Activated naive CD4-positive, alpha-beta T cell treated with anti-CD3 and anti-CD28 coated beads, Interleukin-2, amount 10 ng/mL, durations not matched to agents 7 days and 5 days (primary cell): Measurements from ENCODE around the gene STRN3.
"Not testable (repeated sequence)": the region's sequence is repeated elsewhere in the genome, so short reads cannot be mapped to it uniquely, and the experiment has no call there.

Experiments used
- CTCF ChIA-PET: fragments of 350-600 bp; sonication (Branson Sonifier 250); formaldehyde crosslinking; loops from one replicate; lab custom pipeline; 2021; ENCODE audit warnings: antibody characterized with exemption; lab: Charles Lee
- DNase-seq: peaks from one replicate; pipeline ENCODE4 v3.0.0-alpha.2; 2020
- H3K27ac Mint-ChIP-seq: one replicate; pipeline ENCODE4 v1.8.0; 2021; ENCODE audit warnings: mild to moderate bottlenecking, moderate library complexity, mixed read lengths
- H3K27me3 Mint-ChIP-seq: one replicate; pipeline ENCODE4 v1.8.0; 2021; ENCODE audit warnings: mild to moderate bottlenecking, mixed read lengths
- H3K36me3 Mint-ChIP-seq: one replicate; pipeline ENCODE4 v1.8.0; 2021; ENCODE audit warnings: mixed read lengths
- H3K4me1 Mint-ChIP-seq: one replicate; pipeline ENCODE4 v1.8.0; 2021; ENCODE audit warnings: mixed read lengths
- H3K4me3 Mint-ChIP-seq: one replicate; pipeline ENCODE4 v1.8.0; 2021; ENCODE audit warnings: mild to moderate bottlenecking, moderate library complexity, mixed read lengths
- H3K9me3 Mint-ChIP-seq: one replicate; pipeline ENCODE4 v1.8.0; 2021; ENCODE audit warnings: mixed read lengths

Gene STRN3

GRCh38 chr14:31047503-31047902 lies 21.3 kb upstream of the STRN3 start:
- CTCF ChIA-PET, result no interaction called here
- Mint-ChIP-seq H3K27ac (no peak overlapping the region), H3K4me1 (peaks cover 2% of the 10 kb centered on the region), H3K9me3 (no peaks in the 10 kb centered on the region), H3K4me3 (no peak overlapping the region), H3K36me3 (peaks cover 1% of the 10 kb centered on the region), H3K27me3 (no peaks in the 10 kb centered on the region)
- DNase-seq, result no peak

- CTCF ChIA-PET, result no interaction called here
Measured at GRCh38 chr14:31045501-31046080, 19.4 kb upstream of the STRN3 start.

GRCh38 chr14:31043379-31043778 lies 17.2 kb upstream of the STRN3 start:
- Mint-ChIP-seq H3K9me3 (no peaks in the 10 kb centered on the region), H3K36me3 (peaks cover 1% of the 10 kb centered on the region), H3K27ac (no peak overlapping the region), H3K27me3 (no peaks in the 10 kb centered on the region), H3K4me1 (peaks cover 2% of the 10 kb centered on the region), H3K4me3 (no peak overlapping the region)
- DNase-seq, result no peak
- CTCF ChIA-PET, result no interaction called here

More at GRCh38 chr14:31045501-31046080, 19.4 kb upstream of the STRN3 start:
- Mint-ChIP-seq H3K4me1 (peaks cover 2% of the 10 kb centered on the region), H3K27me3 (no peaks in the 10 kb centered on the region), H3K4me3 (no peak overlapping the region), H3K27ac (no peak overlapping the region), H3K36me3 (peaks cover 1% of the 10 kb centered on the region), H3K9me3 (no peaks in the 10 kb centered on the region)
- DNase-seq, result no peak

- H3K27ac Mint-ChIP-seq, H3K9me3 Mint-ChIP-seq, DNase-seq, H3K36me3 Mint-ChIP-seq, CTCF ChIA-PET, H3K4me3 Mint-ChIP-seq, H3K4me1 Mint-ChIP-seq, H3K27me3 Mint-ChIP-seq: not testable (repeated sequence)
Measured at GRCh38 chr14:31042893-31043292, 16.7 kb upstream of the STRN3 start.

- Mint-ChIP-seq H3K4me3 (no peak overlapping the region), H3K27me3 (no peaks in the 10 kb centered on the region), H3K27ac (no peak overlapping the region), H3K9me3 (no peaks in the 10 kb centered on the region), H3K4me1 (peaks cover 2% of the 10 kb centered on the region), H3K36me3 (peaks cover 1% of the 10 kb centered on the region)
- no peak for DNase-seq
- CTCF ChIA-PET, result no interaction called here
Measured at GRCh38 chr14:31042300-31042699, 16.1 kb upstream of the STRN3 start.

GRCh38 chr14:31038521-31039166 lies 12.5 kb upstream of the STRN3 start:
- no peak overlapping the region for H3K27ac Mint-ChIP-seq
- no peaks in the 10 kb centered on the region for H3K4me1 Mint-ChIP-seq
- H3K27me3 Mint-ChIP-seq, result no peaks in the 10 kb centered on the region
- no peak for DNase-seq
- CTCF ChIA-PET, result interaction anchor here (0.7 to 1.4 kb wide), 2 partner anchors 11 to 1153 kb away, joined by 4 to 5 read pairs; no protein-coding TSS in a partner anchor
- H3K9me3 Mint-ChIP-seq, result no peaks in the 10 kb centered on the region
- H3K36me3 Mint-ChIP-seq, result no peaks in the 10 kb centered on the region
- no peak overlapping the region for H3K4me3 Mint-ChIP-seq

- no peaks in the 10 kb centered on the region for H3K27me3 Mint-ChIP-seq
- CTCF ChIA-PET, result interaction anchor here (1.4 kb wide), 1 partner anchor 10 kb away, joined by 5 read pairs; no protein-coding TSS in a partner anchor
Measured at GRCh38 chr14:31037709-31038221, 11.6 kb upstream of the STRN3 start.

GRCh38 chr14:31036552-31036951 lies 10.4 kb upstream of the STRN3 start:
- no peak for DNase-seq
- no peak overlapping the region for H3K27ac Mint-ChIP-seq
- H3K4me1 Mint-ChIP-seq, result peaks cover 12% of the 10 kb centered on the region
- H3K36me3 Mint-ChIP-seq, result no peaks in the 10 kb centered on the region
- CTCF ChIA-PET, result no interaction called here
- no peak overlapping the region for H3K4me3 Mint-ChIP-seq
- H3K9me3 Mint-ChIP-seq, result no peaks in the 10 kb centered on the region
- no peaks in the 10 kb centered on the region for H3K27me3 Mint-ChIP-seq

More at GRCh38 chr14:31037709-31038221, 11.6 kb upstream of the STRN3 start:
- Mint-ChIP-seq H3K36me3 (no peaks in the 10 kb centered on the region), H3K9me3 (no peaks in the 10 kb centered on the region), H3K4me1 (peaks cover 2% of the 10 kb centered on the region), H3K4me3 (no peak overlapping the region), H3K27ac (no peak overlapping the region)
- no peak for DNase-seq

GRCh38 chr14:31030469-31030868 lies 4.3 kb upstream of the STRN3 start:
- no peak overlapping the region for H3K27ac Mint-ChIP-seq
- no peak overlapping the region for H3K4me3 Mint-ChIP-seq
- CTCF ChIA-PET, result no interaction called here

GRCh38 chr14:31029016-31029970 lies 3.1 kb upstream of the STRN3 start:
- H3K4me1 Mint-ChIP-seq, result peaks cover 43% of the 10 kb centered on the region
- CTCF ChIA-PET, result interaction anchor here (1.6 kb wide), 1 partner anchor 178 kb away, joined by 3 read pairs; the partner anchor contains the start of gene HECTD1

More at GRCh38 chr14:31030469-31030868, 4.3 kb upstream of the STRN3 start:
- Mint-ChIP-seq H3K9me3 (no peaks in the 10 kb centered on the region), H3K4me1 (peaks cover 35% of the 10 kb centered on the region), H3K36me3 (no peaks in the 10 kb centered on the region), H3K27me3 (no peaks in the 10 kb centered on the region)
- DNase-seq, result no peak

GRCh38 chr14:31027847-31028246 lies 1.7 kb upstream of the STRN3 start:
- Mint-ChIP-seq H3K4me1 (peaks cover 53% of the 10 kb centered on the region), H3K27me3 (no peaks in the 10 kb centered on the region), H3K36me3 (peaks cover 3% of the 10 kb centered on the region), H3K4me3 (no peak overlapping the region), H3K27ac (no peak overlapping the region), H3K9me3 (no peaks in the 10 kb centered on the region)
- DNase-seq, result no peak
- CTCF ChIA-PET, result interaction anchor here (1.6 to 1.7 kb wide), 2 partner anchors 11 to 180 kb away, joined by 3 to 5 read pairs; partner anchors contain the start of gene HECTD1

More at GRCh38 chr14:31029016-31029970, 3.1 kb upstream of the STRN3 start:
- Mint-ChIP-seq H3K27ac (no peak overlapping the region), H3K27me3 (no peaks in the 10 kb centered on the region), H3K9me3 (no peaks in the 10 kb centered on the region), H3K36me3 (no peaks in the 10 kb centered on the region), H3K4me3 (no peak overlapping the region)
- no peak for DNase-seq

- Mint-ChIP-seq H3K4me1 (peaks cover 46% of the 10 kb centered on the region), H3K36me3 (peaks cover 7% of the 10 kb centered on the region), H3K27ac (peak overlapping the region; percentile 95), H3K4me3 (peak overlapping the region; percentile 85), H3K9me3 (no peaks in the 10 kb centered on the region), H3K27me3 (no peaks in the 10 kb centered on the region)
- CTCF ChIA-PET, result interaction anchor here (0.5 to 1.7 kb wide), 3 partner anchors 8 to 412 kb away, joined by 3 to 5 read pairs (median 3); no protein-coding TSS in a partner anchor
- DNase-seq, result peak; percentile 93
Measured at GRCh38 chr14:31026450-31027235, 464 bp upstream of the STRN3 start.

GRCh38 chr14:31025367-31026076 lies 657 bp downstream of the STRN3 start, which contains the start of gene AP4S1:
AP4S1 (plus strand) TSS chr14:31025649; CDS start chr14:31066197, 40,548 bp downstream.
- CTCF ChIA-PET, result no interaction called here
- Mint-ChIP-seq H3K4me1 (peaks cover 45% of the 10 kb centered on the region), H3K27me3 (no peaks in the 10 kb centered on the region), H3K27ac (peak within 1 kb of the TSS; percentile 95), H3K4me3 (peak within 1 kb of the TSS; percentile 85), H3K9me3 (no peaks in the 10 kb centered on the region), H3K36me3 (peaks cover 17% of the 10 kb centered on the region)
- DNase-seq, result peak; percentile 65
